LNCAP (cell line): Measurements from ENCODE around the gene ASAP3.

Source experiments
- TF ChIP-seq, protein P1 (sequence below): fragments of 450-650 bp; IDR thresholded peaks from 2 replicates; pipeline ENCODE4 v1.5.1; 2017; ENCODE audit warnings: mild to moderate bottlenecking

Gene ASAP3

DNA sequence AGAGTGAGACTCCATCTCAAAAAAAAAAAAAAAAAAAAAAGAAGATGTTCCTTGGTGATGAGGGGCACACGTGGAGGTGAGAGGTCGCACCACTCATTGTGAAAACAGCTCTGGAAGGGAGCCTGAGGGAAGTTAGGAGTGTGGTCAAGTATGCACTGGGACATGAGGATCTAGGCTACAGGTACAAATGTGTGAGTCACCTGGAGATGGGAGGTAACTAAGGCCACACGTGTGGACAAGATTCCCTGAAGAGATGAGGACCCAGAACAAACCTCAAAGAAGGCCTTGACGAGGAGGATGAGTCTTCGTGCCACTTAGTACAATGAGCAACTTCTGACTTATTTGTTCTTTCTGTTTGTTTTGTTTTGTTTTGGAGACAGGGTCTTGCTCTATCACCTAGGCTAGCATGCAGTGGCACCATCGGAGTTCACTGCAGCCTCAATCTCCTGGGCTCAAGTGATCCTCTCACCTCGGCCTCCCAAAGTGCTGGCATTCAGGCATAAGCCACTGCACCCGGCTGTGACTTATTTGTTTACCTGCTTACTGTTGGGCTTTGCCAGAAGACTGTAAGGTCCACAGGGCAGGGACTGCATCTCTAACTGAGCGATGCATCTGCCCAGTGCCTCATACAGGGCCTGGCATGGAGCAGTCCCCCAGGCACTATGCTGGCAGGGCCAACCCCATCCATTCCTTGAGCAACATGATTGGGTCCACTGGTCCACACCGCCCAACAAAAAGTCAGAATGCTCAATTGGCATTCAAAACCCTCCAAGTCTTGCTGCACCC is 6.4 kb downstream of the ASAP3 start:
- TF ChIP-seq, protein P1, sequence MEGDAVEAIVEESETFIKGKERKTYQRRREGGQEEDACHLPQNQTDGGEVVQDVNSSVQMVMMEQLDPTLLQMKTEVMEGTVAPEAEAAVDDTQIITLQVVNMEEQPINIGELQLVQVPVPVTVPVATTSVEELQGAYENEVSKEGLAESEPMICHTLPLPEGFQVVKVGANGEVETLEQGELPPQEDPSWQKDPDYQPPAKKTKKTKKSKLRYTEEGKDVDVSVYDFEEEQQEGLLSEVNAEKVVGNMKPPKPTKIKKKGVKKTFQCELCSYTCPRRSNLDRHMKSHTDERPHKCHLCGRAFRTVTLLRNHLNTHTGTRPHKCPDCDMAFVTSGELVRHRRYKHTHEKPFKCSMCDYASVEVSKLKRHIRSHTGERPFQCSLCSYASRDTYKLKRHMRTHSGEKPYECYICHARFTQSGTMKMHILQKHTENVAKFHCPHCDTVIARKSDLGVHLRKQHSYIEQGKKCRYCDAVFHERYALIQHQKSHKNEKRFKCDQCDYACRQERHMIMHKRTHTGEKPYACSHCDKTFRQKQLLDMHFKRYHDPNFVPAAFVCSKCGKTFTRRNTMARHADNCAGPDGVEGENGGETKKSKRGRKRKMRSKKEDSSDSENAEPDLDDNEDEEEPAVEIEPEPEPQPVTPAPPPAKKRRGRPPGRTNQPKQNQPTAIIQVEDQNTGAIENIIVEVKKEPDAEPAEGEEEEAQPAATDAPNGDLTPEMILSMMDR: no peak

DNA sequence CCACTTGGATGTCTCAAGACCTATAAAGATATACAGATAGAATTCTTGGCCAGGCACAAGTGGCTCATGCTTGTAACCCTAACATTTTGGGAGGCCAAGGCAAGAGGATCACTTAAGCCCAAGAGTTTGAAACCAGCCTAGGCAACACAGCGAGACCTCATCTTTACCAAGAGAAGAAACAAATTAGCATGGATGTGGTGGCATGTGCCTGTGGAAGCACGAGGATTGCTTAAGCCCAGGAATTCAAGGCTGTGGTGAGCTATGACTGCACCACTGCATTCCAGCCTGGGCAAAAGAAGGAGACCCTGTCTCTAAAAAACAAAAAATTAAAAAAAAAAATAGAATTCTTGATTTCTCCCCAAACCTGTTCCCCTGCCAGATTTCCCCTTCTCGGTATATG is 8.3 kb downstream of the ASAP3 start:
- TF ChIP-seq, protein P1: no peak

DNA sequence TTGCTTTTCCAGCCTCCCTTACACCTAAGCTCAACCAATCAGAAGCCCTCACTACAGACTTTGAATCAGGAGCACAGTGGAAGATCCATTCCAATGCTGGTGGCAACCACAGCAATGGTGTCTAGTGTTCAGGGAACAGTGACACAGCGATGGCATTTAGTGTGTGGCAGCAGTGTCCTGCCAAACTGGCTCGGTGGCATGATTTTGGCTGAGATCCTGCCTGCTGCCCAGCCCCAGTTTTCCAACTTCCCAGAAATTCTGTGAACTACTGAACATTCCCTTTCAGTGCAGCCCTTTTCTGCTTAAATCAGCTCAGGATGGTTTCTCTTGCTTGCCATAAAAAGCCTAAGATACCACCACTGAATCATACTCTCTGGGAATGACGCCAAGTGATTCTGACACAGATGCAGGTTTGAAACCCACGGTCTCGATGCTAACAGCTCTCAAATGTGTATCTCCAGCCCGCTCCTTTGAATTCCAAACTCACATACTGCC is 8.8 kb downstream of the ASAP3 start:
- TF ChIP-seq, protein P1: no peak

DNA sequence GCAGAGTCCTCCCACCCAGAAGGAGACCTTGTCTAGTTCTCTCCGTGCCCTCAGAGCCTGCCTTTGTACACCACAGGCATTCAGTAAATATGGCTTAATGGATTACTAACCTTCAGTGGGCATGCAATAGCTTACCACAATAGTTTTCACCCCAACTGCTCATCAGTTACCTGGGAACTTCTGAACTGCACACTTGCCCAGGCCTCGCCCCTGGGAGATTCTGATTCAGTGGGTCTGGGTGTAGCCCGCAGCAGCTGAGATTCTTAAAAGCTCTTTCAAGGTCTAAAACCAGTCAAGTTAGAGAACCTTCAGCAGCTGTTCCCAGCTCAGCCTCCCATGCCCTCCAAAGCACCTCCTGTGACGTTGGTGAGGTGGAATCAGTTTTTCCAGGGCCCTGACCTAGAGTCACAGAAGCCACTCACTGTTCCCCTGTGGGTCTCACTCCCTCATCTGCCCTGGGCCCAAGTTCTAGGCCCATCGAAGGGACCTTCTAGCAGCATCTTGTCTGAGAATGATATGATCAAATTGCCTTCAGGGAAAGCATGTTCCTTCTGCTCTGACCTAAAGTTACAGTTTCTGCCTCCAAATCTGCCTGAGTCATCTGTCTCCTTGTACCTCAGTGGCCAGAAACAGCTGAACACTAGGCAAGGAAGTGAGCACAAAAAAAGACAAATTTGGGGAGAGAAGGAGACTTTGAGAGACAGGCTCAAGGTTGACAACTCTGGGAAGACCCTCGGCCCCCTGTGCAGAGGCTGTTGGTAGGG is 10.8 kb downstream of the ASAP3 start:
- TF ChIP-seq, protein P1: no peak

DNA sequence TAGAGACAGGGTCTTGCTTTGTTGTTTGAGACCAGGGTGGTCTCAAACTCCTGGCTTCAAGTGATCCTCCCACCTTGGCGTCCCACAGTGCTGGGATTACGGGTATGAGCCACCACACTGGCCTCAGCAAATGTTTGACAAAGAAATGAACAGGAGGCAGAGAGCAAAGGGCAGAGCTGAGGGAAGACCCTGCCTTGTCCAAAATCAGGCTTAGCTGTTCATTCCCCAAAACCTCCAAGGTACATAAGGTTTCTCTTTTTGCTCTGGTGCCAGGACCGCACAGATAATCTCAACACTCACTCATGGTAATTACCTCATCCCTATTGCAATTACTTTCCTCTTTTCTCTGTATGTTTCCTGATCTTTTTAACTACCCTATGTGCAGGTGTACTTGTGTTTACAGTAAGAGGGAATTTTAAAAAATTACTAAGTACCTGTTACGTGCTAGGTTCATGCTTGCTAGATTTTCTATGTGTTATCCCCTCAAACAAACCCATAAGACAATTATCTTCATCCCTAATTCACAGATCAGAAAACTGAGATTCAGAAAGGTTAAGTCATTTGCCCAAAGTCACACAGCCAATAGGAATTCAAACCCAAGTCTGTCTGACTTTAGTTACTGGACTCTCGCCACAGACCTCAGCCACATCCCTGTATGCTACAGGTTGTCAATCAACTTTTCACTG is 11.5 kb downstream of the ASAP3 start:
- TF ChIP-seq, protein P1: no peak

DNA sequence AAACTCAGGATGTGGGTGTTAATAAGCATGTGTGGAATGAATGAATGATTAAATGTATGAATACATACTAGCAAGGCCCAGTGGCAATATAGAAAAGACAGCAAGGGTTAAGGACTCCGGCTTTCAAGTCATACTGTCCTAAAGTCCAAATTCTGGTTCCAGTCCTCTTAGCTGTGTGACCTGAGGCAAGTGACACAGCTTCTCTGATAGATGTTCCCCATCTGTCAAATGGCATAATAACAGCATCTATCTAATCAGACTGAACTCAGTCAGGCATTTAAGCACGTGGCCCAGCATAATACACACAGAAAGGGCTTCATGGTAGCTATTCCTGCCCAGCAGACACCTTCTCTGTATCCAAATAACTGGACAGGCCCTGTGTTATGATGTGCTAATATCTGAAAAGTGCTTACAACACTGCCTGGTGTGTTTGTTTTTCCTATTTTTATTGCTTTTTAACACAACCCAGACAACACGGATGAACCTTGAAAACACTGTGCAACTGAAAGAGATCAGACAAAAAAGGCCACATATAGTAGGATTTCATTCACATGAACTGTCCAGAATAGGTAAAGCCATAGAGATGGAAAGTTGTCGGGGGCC is 12.4 kb downstream of the ASAP3 start:
- TF ChIP-seq, protein P1: no peak
